ENCODE results near the gene PYGL.

GRCh38 chr14:50946234-50946935 lies 2.1 kb upstream of the PYGL start:
- TF ChIP-seq CTCF (IDR thresholded peaks at IDR 0.05): no peak
- TF ChIP-seq TCF7L2 (IDR thresholded peaks at IDR 0.05; ENCODE audit: low read depth, low read length): no peak
- no peak for TF ChIP-seq POLR2AphosphoS5 (IDR thresholded peaks at IDR 0.05; ENCODE audit: low read depth, low read length)
- TF ChIP-seq, protein P1, sequence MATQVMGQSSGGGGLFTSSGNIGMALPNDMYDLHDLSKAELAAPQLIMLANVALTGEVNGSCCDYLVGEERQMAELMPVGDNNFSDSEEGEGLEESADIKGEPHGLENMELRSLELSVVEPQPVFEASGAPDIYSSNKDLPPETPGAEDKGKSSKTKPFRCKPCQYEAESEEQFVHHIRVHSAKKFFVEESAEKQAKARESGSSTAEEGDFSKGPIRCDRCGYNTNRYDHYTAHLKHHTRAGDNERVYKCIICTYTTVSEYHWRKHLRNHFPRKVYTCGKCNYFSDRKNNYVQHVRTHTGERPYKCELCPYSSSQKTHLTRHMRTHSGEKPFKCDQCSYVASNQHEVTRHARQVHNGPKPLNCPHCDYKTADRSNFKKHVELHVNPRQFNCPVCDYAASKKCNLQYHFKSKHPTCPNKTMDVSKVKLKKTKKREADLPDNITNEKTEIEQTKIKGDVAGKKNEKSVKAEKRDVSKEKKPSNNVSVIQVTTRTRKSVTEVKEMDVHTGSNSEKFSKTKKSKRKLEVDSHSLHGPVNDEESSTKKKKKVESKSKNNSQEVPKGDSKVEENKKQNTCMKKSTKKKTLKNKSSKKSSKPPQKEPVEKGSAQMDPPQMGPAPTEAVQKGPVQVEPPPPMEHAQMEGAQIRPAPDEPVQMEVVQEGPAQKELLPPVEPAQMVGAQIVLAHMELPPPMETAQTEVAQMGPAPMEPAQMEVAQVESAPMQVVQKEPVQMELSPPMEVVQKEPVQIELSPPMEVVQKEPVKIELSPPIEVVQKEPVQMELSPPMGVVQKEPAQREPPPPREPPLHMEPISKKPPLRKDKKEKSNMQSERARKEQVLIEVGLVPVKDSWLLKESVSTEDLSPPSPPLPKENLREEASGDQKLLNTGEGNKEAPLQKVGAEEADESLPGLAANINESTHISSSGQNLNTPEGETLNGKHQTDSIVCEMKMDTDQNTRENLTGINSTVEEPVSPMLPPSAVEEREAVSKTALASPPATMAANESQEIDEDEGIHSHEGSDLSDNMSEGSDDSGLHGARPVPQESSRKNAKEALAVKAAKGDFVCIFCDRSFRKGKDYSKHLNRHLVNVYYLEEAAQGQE (IDR thresholded peaks at IDR 0.05; ENCODE audit: insufficient read depth in 1 of 2, low read depth in 2 of 2, low read length in 1 of 2): no peak
